Type B pancreatic cell (in vitro differentiated cells): ENCODE results near the gene USP34. TPM values are rescaled to one million over a fixed set of nuclear protein-coding genes. Genes with fewer than 3 reads are reported as not detected.

Experiments used
- DNase-seq: peaks from one replicate; pipeline ENCODE4 v3.0.0; 2021; ENCODE audit warnings: mixed read lengths; ENCODE audit not compliant: unreplicated experiment; ENCODE audit errors: extremely low spot score
- H3K27ac Mint-ChIP-seq: 2 replicates; pipeline ENCODE4 v1.8.0; 2021; ENCODE audit warnings: mild to moderate bottlenecking, mixed read lengths
- H3K27me3 Mint-ChIP-seq: 2 replicates; pipeline ENCODE4 v1.8.0; 2021; ENCODE audit warnings: mixed read lengths
- H3K36me3 Mint-ChIP-seq: 2 replicates; pipeline ENCODE4 v1.8.0; 2021; ENCODE audit warnings: mixed read lengths
- H3K4me1 Mint-ChIP-seq: one replicate; pipeline ENCODE4 v1.8.0; 2021; ENCODE audit warnings: mixed read lengths; ENCODE audit not compliant: unreplicated experiment
- H3K4me3 Mint-ChIP-seq: 2 replicates; pipeline ENCODE4 v1.8.0; 2021; ENCODE audit warnings: mild to moderate bottlenecking, mixed read lengths
- H3K9me3 Mint-ChIP-seq: 2 replicates; pipeline ENCODE4 v1.8.0; 2021; ENCODE audit warnings: mixed read lengths
- total RNA-seq: library from RNA; stranded (reverse); gene quantifications from 2 replicates; pipeline ENCODE4 v1.2.1, GENCODE V29; 2021; ENCODE audit warnings: low replicate concordance
- TF ChIP-seq, protein P1 (sequence below): fragments of 200-600 bp; sonication (generic); conservative IDR thresholded peaks from 2 replicates; pipeline ENCODE4 v1.5.0; 2021; ENCODE audit warnings: antibody characterized with exemption, mild to moderate bottlenecking

USP34 gene
- total RNA-seq, 1 donor from 2014 or later, result 94.7 TPM

DNA sequence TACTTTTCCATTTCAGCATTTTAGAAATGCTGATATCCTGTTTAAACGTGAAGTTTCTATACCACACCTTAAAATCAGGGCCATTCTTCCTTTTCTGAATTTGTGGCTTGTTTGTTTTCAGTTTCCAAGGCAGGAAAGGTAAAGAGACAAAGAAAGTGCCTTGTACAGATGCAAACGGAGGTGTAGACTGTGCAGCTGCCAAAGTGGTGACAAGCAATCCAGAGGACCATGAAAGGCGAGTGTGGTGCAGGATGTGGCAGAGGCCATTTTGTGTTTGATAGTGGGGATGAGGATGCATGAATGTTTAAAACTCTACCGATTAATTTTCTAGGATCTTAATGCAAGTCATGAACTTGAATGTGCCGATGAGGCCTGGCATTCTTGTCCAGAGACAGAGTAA is 308.2 kb downstream of the USP34 start:
- Mint-ChIP-seq H3K27ac (no peak overlapping the region), H3K27me3 (no peaks in the 10 kb centered on the region), H3K4me1 (no peaks in the 10 kb centered on the region), H3K36me3 (peaks cover 45% of the 10 kb centered on the region), H3K9me3 (no peaks in the 10 kb centered on the region), H3K4me3 (no peak overlapping the region)
- TF ChIP-seq, protein P1, sequence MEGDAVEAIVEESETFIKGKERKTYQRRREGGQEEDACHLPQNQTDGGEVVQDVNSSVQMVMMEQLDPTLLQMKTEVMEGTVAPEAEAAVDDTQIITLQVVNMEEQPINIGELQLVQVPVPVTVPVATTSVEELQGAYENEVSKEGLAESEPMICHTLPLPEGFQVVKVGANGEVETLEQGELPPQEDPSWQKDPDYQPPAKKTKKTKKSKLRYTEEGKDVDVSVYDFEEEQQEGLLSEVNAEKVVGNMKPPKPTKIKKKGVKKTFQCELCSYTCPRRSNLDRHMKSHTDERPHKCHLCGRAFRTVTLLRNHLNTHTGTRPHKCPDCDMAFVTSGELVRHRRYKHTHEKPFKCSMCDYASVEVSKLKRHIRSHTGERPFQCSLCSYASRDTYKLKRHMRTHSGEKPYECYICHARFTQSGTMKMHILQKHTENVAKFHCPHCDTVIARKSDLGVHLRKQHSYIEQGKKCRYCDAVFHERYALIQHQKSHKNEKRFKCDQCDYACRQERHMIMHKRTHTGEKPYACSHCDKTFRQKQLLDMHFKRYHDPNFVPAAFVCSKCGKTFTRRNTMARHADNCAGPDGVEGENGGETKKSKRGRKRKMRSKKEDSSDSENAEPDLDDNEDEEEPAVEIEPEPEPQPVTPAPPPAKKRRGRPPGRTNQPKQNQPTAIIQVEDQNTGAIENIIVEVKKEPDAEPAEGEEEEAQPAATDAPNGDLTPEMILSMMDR, result no peak
- DNase-seq, result no peak

DNA sequence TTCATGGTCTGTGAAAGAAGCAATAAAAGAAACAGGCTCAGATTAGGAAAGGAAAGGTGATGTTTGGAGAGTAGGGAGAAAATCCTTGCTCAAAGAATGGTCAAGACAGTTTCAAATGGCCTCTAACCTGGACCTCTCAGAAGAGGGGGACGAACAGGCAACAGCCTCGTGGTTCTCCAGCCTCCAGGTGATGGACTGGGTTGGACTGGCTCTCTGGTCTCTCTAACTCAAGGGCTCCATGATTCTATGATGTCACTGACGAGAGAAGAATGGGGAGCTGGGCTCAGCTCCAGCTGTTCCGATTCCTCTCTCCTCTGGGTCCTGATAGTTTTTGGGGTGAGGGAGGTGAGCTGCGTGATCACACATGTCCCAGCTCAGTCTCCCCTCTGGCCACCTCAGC is 309.0 kb downstream of the USP34 start, which contains the start of gene C2orf74:
Gene C2orf74, plus strand, starts transcription at position 301 of the 400 bp plus-strand sequence. CDS start 327 bp downstream, outside the sequence.
- Mint-ChIP-seq H3K27me3 (no peaks in the 10 kb centered on the region), H3K4me1 (no peaks in the 10 kb centered on the region), H3K27ac (no peak within 1 kb of the TSS), H3K4me3 (no peak within 1 kb of the TSS), H3K36me3 (peaks cover 43% of the 10 kb centered on the region), H3K9me3 (no peaks in the 10 kb centered on the region)
- TF ChIP-seq, protein P1, result no peak
- no peak for DNase-seq

DNA sequence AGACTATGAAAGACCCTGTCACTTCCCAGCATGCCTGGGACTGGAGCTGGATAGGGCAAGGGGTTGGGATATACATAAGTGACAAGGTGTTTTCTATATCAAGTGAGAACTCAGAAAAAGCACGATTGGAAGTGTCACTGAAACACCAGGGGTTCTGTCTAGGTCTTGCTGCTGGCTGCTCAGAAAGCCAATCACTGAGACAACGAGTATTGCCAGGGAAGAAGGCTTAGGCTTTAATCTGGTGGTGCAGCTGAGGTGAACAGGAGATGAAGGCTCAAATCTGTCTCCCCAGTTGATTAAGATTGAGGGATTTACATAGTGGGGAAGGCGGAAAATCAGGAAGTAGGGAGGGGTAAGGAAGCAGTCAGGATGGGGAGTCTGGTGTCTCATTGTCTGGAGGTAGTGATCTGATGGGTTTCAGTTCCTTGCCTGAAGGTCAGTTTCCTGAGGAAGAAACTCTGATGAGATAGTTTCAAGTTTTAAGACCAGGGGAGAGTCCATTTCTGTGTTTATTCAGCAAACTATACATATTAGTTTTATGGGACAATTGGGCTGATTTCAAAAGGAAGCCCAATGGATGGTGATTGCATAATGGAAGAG is 312.4 kb downstream of the USP34 start:
- no peak overlapping the region for H3K4me3 Mint-ChIP-seq
- H3K27ac Mint-ChIP-seq, result no peak overlapping the region
- H3K9me3 Mint-ChIP-seq, result no peaks in the 10 kb centered on the region
- H3K36me3 Mint-ChIP-seq, result peaks cover 30% of the 10 kb centered on the region
- no peaks in the 10 kb centered on the region for H3K4me1 Mint-ChIP-seq
- DNase-seq, result no peak
- TF ChIP-seq, protein P1, result no peak
- H3K27me3 Mint-ChIP-seq, result no peaks in the 10 kb centered on the region

DNA sequence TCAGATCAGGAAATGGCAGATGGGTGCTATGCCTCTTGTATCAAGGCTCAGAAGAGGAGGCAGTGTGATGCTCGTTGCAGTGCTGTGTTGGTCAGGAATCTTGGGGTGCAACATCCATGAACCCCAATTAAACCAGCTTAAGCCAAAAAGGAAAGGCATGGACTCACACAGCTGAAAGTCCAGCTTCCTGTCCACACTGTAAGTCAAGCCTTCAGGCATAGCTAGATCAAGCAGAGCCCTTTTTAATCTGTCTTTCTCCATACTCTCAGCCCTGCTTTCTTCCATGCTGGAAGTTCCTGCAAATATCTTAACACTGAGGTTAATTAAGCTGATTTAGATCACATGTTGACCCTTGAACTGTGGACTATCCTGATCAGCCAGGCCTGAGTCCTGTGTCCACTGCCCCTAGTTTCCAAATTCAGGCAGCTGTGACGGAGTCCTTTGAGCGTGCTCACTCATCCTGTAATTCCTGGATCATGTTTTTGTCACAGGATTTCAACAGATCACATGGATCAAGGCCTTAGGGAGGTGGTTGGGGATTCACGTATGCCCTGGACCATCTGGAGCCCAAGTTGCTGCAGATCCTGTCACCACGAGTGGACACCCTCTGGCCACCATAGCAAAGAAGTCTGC is 313.4 kb downstream of the USP34 start:
- Mint-ChIP-seq H3K4me1 (no peaks in the 10 kb centered on the region), H3K36me3 (peaks cover 24% of the 10 kb centered on the region), H3K9me3 (no peaks in the 10 kb centered on the region), H3K4me3 (no peak overlapping the region), H3K27me3 (no peaks in the 10 kb centered on the region), H3K27ac (no peak overlapping the region)
- no peak for DNase-seq
- TF ChIP-seq, protein P1, result no peak

DNA sequence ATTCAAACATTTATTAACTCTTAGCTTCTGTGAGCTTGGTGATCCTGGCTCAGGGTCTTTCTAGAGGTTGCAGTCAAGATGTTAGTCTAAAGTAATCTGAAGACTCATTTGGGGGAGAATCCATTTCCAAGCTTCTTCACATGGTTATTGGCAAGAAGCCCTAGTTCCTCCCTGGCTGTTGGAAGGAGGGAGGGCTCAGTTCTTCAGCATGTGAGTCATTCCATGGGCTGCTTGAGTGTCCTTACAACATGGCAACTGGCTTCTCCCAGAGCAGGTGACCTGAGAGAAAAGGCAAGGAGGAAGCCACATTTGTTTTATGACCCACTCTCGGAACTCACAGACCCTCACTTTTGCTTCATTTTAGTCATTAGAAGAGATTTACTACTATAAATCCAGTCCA is 319.5 kb downstream of the USP34 start:
- Mint-ChIP-seq H3K4me3 (no peak overlapping the region), H3K36me3 (peaks cover 19% of the 10 kb centered on the region), H3K27ac (no peak overlapping the region), H3K4me1 (no peaks in the 10 kb centered on the region), H3K27me3 (no peaks in the 10 kb centered on the region), H3K9me3 (peaks cover 5% of the 10 kb centered on the region)
- TF ChIP-seq, protein P1, result no peak
- no peak for DNase-seq
